Endothelial cell of umbilical vein (primary cell): ENCODE measurements around the gene NR1D1. TPM values are rescaled to one million over a fixed set of nuclear protein-coding genes. Genes with fewer than 3 reads are reported as not detected.

ENCODE experiments used
- BruUV-seq: library from RNA; stranded (reverse); fragments of 400-500 nt; replicated peaks from 2 replicates; lab custom pipeline; 2021; lab: Mats Ljungman, UMichigan
- CTCF ChIA-PET: fragments of 300-600, 350-600 bp; sonication (Branson Sonifier 250); formaldehyde crosslinking; loops from one replicate; lab custom pipeline; 2021; ENCODE audit warnings: antibody characterized with exemption, inconsistent platforms; lab: Charles Lee
- POLR2A ChIA-PET: fragments of 300-600, 350-600 bp; sonication (Branson Sonifier 250); formaldehyde crosslinking; loops from one replicate; lab custom pipeline; 2021; ENCODE audit warnings: antibody characterized with exemption, inconsistent platforms; lab: Charles Lee
- DNase-seq: peaks from one replicate; pipeline ENCODE4 v3.0.0-alpha.2; 2011; ENCODE audit warnings: low read depth, low spot score
- FAIRE-seq: peaks from 2 replicates; lab custom pipeline; 2011; peaks lifted over from hg19 to GRCh38; lab: Jason Lieb, UNC
- H2AFZ ChIP-seq: 2 replicates; pipeline ENCODE4 v1.6.0; 2012; ENCODE audit warnings: low read depth, low read length, control low read depth, inconsistent platforms
- H3K27ac ChIP-seq: 2 replicates; pipeline ENCODE4 v1.5.1; 2011; ENCODE audit warnings: low read depth, mild to moderate bottlenecking, control low read depth, low read length, moderate library complexity; ENCODE audit not compliant: insufficient read depth
- H3K27me3 ChIP-seq, 2 experiments: 2 replicates each; pipeline versions ENCODE4 v1.6.0 to v1.6.1; 2011; ENCODE audit warnings: low read length in 2 of 2, mixed read lengths in 1 of 2; ENCODE audit not compliant: control insufficient read depth in 2 of 2, insufficient read depth in 2 of 2
- H3K36me3 ChIP-seq, 2 experiments: 2 replicates in 1 of 2; 3 replicates in 1 of 2; pipeline ENCODE4 v1.5.1; 2011; ENCODE audit warnings: low read length in 2 of 2, mild to moderate bottlenecking in 1 of 2, moderate library complexity in 1 of 2; ENCODE audit not compliant: control insufficient read depth in 2 of 2, insufficient read depth in 2 of 2; ENCODE audit errors: extremely low read depth in 1 of 2
- H3K4me1 ChIP-seq: 3 replicates; pipeline ENCODE4 v1.5.1; 2011; ENCODE audit warnings: mild to moderate bottlenecking, low read length; ENCODE audit not compliant: control insufficient read depth, insufficient read depth; ENCODE audit errors: extremely low read depth
- H3K4me2 ChIP-seq: 2 replicates; pipeline ENCODE4 v1.6.1; 2011; ENCODE audit warnings: low read length, control low read depth, mixed read lengths; ENCODE audit not compliant: insufficient read depth
- H3K4me3 ChIP-seq, 3 experiments: fragments of 200-600 bp in 1 of 3; sonication (generic), shearing (Covaris generic) in 1 of 3; replicated peaks in 1 of 3; 2 replicates each; pipeline ENCODE4 v1.5.1; 2011 to 2016; ENCODE audit warnings: control low read depth in 3 of 3, low read length in 3 of 3, mild to moderate bottlenecking in 2 of 3, inconsistent platforms in 1 of 3, low read depth in 1 of 3, moderate library complexity in 1 of 3; ENCODE audit not compliant: insufficient read depth in 1 of 3
- H3K79me2 ChIP-seq: 2 replicates; pipeline ENCODE4 v1.6.0; 2012; ENCODE audit warnings: low read length, inconsistent platforms; ENCODE audit not compliant: control insufficient read depth, insufficient read depth
- H3K9ac ChIP-seq: replicated peaks from 2 replicates; pipeline ENCODE3; 2011; ENCODE audit warnings: low read length, control low read depth; ENCODE audit not compliant: insufficient read depth; ENCODE audit errors: extremely low read depth
- H3K9me1 ChIP-seq: replicated peaks from 3 replicates; pipeline ENCODE4 v1.6.0; 2011; ENCODE audit warnings: mild to moderate bottlenecking, low read length; ENCODE audit not compliant: control insufficient read depth, insufficient read depth; ENCODE audit errors: extremely low read depth
- H3K9me3 ChIP-seq: replicated peaks from 2 replicates; pipeline ENCODE4 v1.5.1; 2012; ENCODE audit warnings: low read length, inconsistent platforms; ENCODE audit not compliant: control insufficient read depth, insufficient read depth
- H4K20me1 ChIP-seq: replicated peaks from 2 replicates; pipeline ENCODE3; 2011; ENCODE audit warnings: mild to moderate bottlenecking, low read length; ENCODE audit not compliant: control insufficient read depth, insufficient read depth; ENCODE audit errors: extremely low read depth
- EZH2 ChIP-seq: IDR thresholded peaks from 2 replicates; pipeline ENCODE4 v1.6.1; 2012; ENCODE audit warnings: borderline replicate concordance, low read depth, mild to moderate bottlenecking, moderate library complexity, low read length, inconsistent platforms; ENCODE audit not compliant: severe bottlenecking
- FOS ChIP-seq: IDR thresholded peaks from 2 replicates; pipeline ENCODE4 v1.6.1; 2011; ENCODE audit warnings: mild to moderate bottlenecking, low read length, moderate library complexity, borderline replicate concordance; ENCODE audit not compliant: insufficient read depth
- GATA2 ChIP-seq: IDR thresholded peaks from 2 replicates; pipeline ENCODE4 v1.7.0; 2011; ENCODE audit warnings: low read depth, mild to moderate bottlenecking, moderate library complexity, mixed read lengths, low read length; ENCODE audit not compliant: insufficient read length, insufficient read depth
- JUN ChIP-seq: IDR thresholded peaks from 2 replicates; pipeline ENCODE4 v1.6.1; 2011; ENCODE audit warnings: borderline replicate concordance, low read depth; ENCODE audit not compliant: insufficient read length, insufficient read depth
- MAX ChIP-seq: IDR thresholded peaks from 2 replicates; pipeline ENCODE4 v1.6.1; 2011; ENCODE audit not compliant: insufficient read depth, insufficient read length
- MYC ChIP-seq: IDR thresholded peaks from one replicate; pipeline ENCODE4 v1.6.1; 2011; ENCODE audit warnings: mild to moderate bottlenecking, low read depth, low read length
- POLR2A ChIP-seq: IDR thresholded peaks from 2 replicates; pipeline ENCODE4 v1.6.1; 2012; ENCODE audit warnings: low read depth, mild to moderate bottlenecking, control low read depth, low read length
- POLR2AphosphoS5 ChIP-seq: IDR thresholded peaks from 2 replicates; pipeline ENCODE4 v1.6.1; 2012; ENCODE audit warnings: low read depth, mild to moderate bottlenecking, control low read depth, low read length, moderate library complexity; ENCODE audit not compliant: insufficient read depth
- dilution Hi-C: fragments of 300-500 bp; cut with MboI; formaldehyde crosslinking; loops from one replicate; pipeline ENCODE4 v1.15.0; 2019; ENCODE audit warnings: low sequenced_read_pairs; ENCODE audit not compliant: extremely low pct_ligation_motif_present
- intact Hi-C: fragments of 100-400 bp; cut with micrococcal nuclease; formaldehyde crosslinking; loops from one replicate; pipeline ENCODE4 v1.10.0; 2022
- polyA plus RNA-seq, 4 experiments: library from polyadenylated mRNA; depleted of rRNA in 3 of 4; stranded (reverse) in 3 of 4; unstranded in 1 of 4; fragments of >200 nt; gene quantifications; 2 replicates each; pipeline versions ENCODE4 v1.2.1 to v1.2.3, GENCODE V29; 2011 to 2012; ENCODE audit warnings: missing spikeins in 1 of 4
- total RNA-seq: library from RNA; stranded (reverse); gene quantifications from 2 replicates; pipeline ENCODE4 v1.2.3, GENCODE V29; 2021
- TF ChIP-seq, protein P1 (sequence below), 2 donors: IDR thresholded peaks; 1 replicate in 1 of 2; 2 replicates in 1 of 2; pipeline ENCODE4 v1.5.1; 2011; ENCODE audit warnings: low read length in 2 of 2, mild to moderate bottlenecking in 2 of 2, moderate library complexity in 2 of 2, control low read depth in 1 of 2, inconsistent platforms in 1 of 2, low read depth in 1 of 2; ENCODE audit not compliant: insufficient read depth in 1 of 2; ENCODE audit errors: extremely low read depth in 1 of 2

The NR1D1 gene
- total and polyA plus RNA-seq, 2 donors (not counting 3 experiments of a cell fraction or from before 2014, with no cell fraction given), result 2.5 to 5.2 TPM

GRCh38 chr17:40095351-40095943, 4.9 kb downstream of the NR1D1 start:
- ChIA-PET CTCF (interaction anchor here (0.8 to 1.0 kb wide), 2 partner anchors 9 to 20 kb away, joined by 3 read pairs; no protein-coding TSS in a partner anchor), POLR2A (no interaction called here)
- no peak for FAIRE-seq
- no peak for TF ChIP-seq JUN
- no peak for TF ChIP-seq POLR2AphosphoS5
- TF ChIP-seq POLR2A, result no peak
- TF ChIP-seq EZH2, result no peak
- TF ChIP-seq MYC, result no peak
- TF ChIP-seq MAX, result no peak
- no peak for TF ChIP-seq GATA2
- TF ChIP-seq FOS, result no peak
- TF ChIP-seq, protein P1, sequence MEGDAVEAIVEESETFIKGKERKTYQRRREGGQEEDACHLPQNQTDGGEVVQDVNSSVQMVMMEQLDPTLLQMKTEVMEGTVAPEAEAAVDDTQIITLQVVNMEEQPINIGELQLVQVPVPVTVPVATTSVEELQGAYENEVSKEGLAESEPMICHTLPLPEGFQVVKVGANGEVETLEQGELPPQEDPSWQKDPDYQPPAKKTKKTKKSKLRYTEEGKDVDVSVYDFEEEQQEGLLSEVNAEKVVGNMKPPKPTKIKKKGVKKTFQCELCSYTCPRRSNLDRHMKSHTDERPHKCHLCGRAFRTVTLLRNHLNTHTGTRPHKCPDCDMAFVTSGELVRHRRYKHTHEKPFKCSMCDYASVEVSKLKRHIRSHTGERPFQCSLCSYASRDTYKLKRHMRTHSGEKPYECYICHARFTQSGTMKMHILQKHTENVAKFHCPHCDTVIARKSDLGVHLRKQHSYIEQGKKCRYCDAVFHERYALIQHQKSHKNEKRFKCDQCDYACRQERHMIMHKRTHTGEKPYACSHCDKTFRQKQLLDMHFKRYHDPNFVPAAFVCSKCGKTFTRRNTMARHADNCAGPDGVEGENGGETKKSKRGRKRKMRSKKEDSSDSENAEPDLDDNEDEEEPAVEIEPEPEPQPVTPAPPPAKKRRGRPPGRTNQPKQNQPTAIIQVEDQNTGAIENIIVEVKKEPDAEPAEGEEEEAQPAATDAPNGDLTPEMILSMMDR (IDR thresholded peaks at IDR 0.05; ENCODE audit: extremely low read depth in 1 of 2, insufficient read depth in 1 of 2, low read depth in 1 of 2, low read length in 2 of 2), result no peak
- peaks cover 0 to 27% of the 10 kb centered on the region in 2 experiments for H3K36me3 ChIP-seq
- BruUV-seq, result no TSS peak
- H3K9me1 ChIP-seq, result no peaks in the 10 kb centered on the region
- H3K4me2 ChIP-seq, result no peak overlapping the region
- H4K20me1 ChIP-seq, result no peaks in the 10 kb centered on the region
- dilution Hi-C loops, result no loop called here
- H3K4me1 ChIP-seq, result peaks cover 25% of the 10 kb centered on the region
- H3K9me3 ChIP-seq, result no peaks in the 10 kb centered on the region
- DNase-seq, result no peak
- H3K27me3 ChIP-seq, result no peaks in the 10 kb centered on the region
- intact Hi-C loops, result no loop called here
- no peaks in the 10 kb centered on the region for H3K79me2 ChIP-seq
- no peak overlapping the region for H3K9ac ChIP-seq
- H3K27ac ChIP-seq, result no peak overlapping the region
- no peak overlapping the region for H2AFZ ChIP-seq
- no peak overlapping the region for H3K4me3 ChIP-seq
